Neural progenitor cell (in vitro differentiated cells): ENCODE results near the gene TTC19. TPM values are rescaled to one million over a fixed set of nuclear protein-coding genes. Genes with fewer than 3 reads are reported as not detected.

ENCODE experiments used
- DNase-seq: peaks from one replicate; pipeline ENCODE4 v3.0.0-alpha.2; 2016; ENCODE audit warnings: low spot score
- H2AFZ ChIP-seq: fragments of 200-600 bp; sonication (generic); replicated peaks from 2 replicates; pipeline ENCODE4 v1.6.1; 2016; ENCODE audit warnings: antibody characterized with exemption
- H3F3A ChIP-seq: fragments of 200-600 bp; sonication (generic); 2 replicates; pipeline ENCODE4 v1.6.1; 2016; ENCODE audit warnings: antibody characterized with exemption, low read depth
- H3K27ac ChIP-seq: fragments of 200-600 bp; sonication (generic); 2 replicates; pipeline ENCODE4 v1.5.1; 2016; ENCODE audit warnings: mild to moderate bottlenecking
- H3K27me3 ChIP-seq: fragments of 200-600 bp; sonication (generic); 2 replicates; pipeline ENCODE4 v1.6.1; 2016; ENCODE audit warnings: mild to moderate bottlenecking, moderate library complexity
- H3K36me3 ChIP-seq: fragments of 200-600 bp; sonication (generic); 2 replicates; pipeline ENCODE4 v1.5.1; 2016
- H3K4me1 ChIP-seq: fragments of 200-600 bp; sonication (generic); 2 replicates; pipeline ENCODE4 v1.6.1; 2016; ENCODE audit warnings: mixed run types
- H3K4me2 ChIP-seq: fragments of 200-600 bp; sonication (generic); 2 replicates; pipeline ENCODE4 v1.6.1; 2016
- H3K4me3 ChIP-seq: fragments of 200-600 bp; sonication (generic); 2 replicates; pipeline ENCODE4 v1.5.1; 2016
- H3K79me2 ChIP-seq: fragments of 200-600 bp; sonication (generic); 2 replicates; pipeline ENCODE4 v1.6.1; 2016; ENCODE audit warnings: low read depth
- H3K9ac ChIP-seq: fragments of 200-600 bp; sonication (generic); 2 replicates; pipeline ENCODE4 v1.6.1; 2016
- H3K9me3 ChIP-seq: fragments of 200-600 bp; sonication (generic); 2 replicates; pipeline ENCODE4 v1.5.1; 2016; ENCODE audit warnings: low read depth
- H4K20me1 ChIP-seq: fragments of 200-600 bp; sonication (generic); 2 replicates; pipeline ENCODE4 v1.6.1; 2016; ENCODE audit warnings: low read depth
- H3K27ac Mint-ChIP-seq: 3 replicates; pipeline ENCODE4 v1.8.0; 2021; ENCODE audit warnings: mixed read lengths
- H3K27me3 Mint-ChIP-seq: 2 replicates; pipeline ENCODE4 v1.8.0; 2022; ENCODE audit warnings: low read depth, mild to moderate bottlenecking, inconsistent platforms, moderate library complexity, mixed read lengths; ENCODE audit not compliant: insufficient read depth
- H3K36me3 Mint-ChIP-seq: 3 replicates; pipeline ENCODE4 v1.8.0; 2021; ENCODE audit warnings: mixed read lengths
- H3K4me1 Mint-ChIP-seq: 3 replicates; pipeline ENCODE4 v1.8.0; 2021; ENCODE audit warnings: mixed read lengths
- H3K4me3 Mint-ChIP-seq: 3 replicates; pipeline ENCODE4 v1.8.0; 2021; ENCODE audit warnings: mild to moderate bottlenecking, moderate library complexity, mixed read lengths
- H3K9me3 Mint-ChIP-seq: 3 replicates; pipeline ENCODE4 v1.8.0; 2020; ENCODE audit warnings: mixed read lengths
- CTCF ChIP-seq: fragments of 200-600 bp; sonication (generic); IDR thresholded peaks from 2 replicates; pipeline ENCODE4 v1.5.1; 2017; ENCODE audit warnings: antibody characterized with exemption, mild to moderate bottlenecking
- EZH2 ChIP-seq: fragments of 200-600 bp; sonication (generic); IDR thresholded peaks from 2 replicates; pipeline ENCODE4 v1.6.1; 2017; ENCODE audit warnings: antibody characterized with exemption, mild to moderate bottlenecking, moderate library complexity
- EZH2phosphoT487 ChIP-seq: fragments of 200-600 bp; sonication (generic); IDR thresholded peaks from 2 replicates; pipeline ENCODE4 v1.6.1; 2017; ENCODE audit warnings: antibody characterized with exemption
- total RNA-seq: library from RNA; depleted of rRNA; stranded (reverse); fragments of >200 nt; gene quantifications from 2 replicates; pipeline ENCODE4 v1.2.3, GENCODE V29; 2015; ENCODE audit warnings: low replicate concordance

The TTC19 gene
- total RNA-seq, 1 donor from 2014 or later, result 52.9 TPM

- Histone ChIP-seq H3K36me3 (no peaks in the 10 kb centered on the region), H3K4me2 (peak overlapping the region; percentile 75), H3K27me3 (peaks cover 14% of the 10 kb centered on the region), H3K27ac (no peak overlapping the region), H2AFZ (no peak overlapping the region), H3K4me3 (no peak overlapping the region), H3K79me2 (no peaks in the 10 kb centered on the region), H3K4me1 (peaks cover 33% of the 10 kb centered on the region), H3K9ac (no peak overlapping the region), H3F3A (peaks cover 29% of the 10 kb centered on the region), H3K9me3 (no peaks in the 10 kb centered on the region), H4K20me1 (peaks cover 23% of the 10 kb centered on the region)
- H3K27me3 Mint-ChIP-seq, result peaks cover 3% of the 10 kb centered on the region
- H3K4me3 Mint-ChIP-seq, result peak overlapping the region; percentile 68
- H3K4me1 Mint-ChIP-seq, result peaks cover 35% of the 10 kb centered on the region
- DNase-seq, result peak; percentile 40
- H3K36me3 Mint-ChIP-seq, result no peaks in the 10 kb centered on the region
- H3K27ac Mint-ChIP-seq, result peak overlapping the region; percentile 100
- no peaks in the 10 kb centered on the region for H3K9me3 Mint-ChIP-seq
- no peak for TF ChIP-seq CTCF
- TF ChIP-seq EZH2phosphoT487, result no peak
- TF ChIP-seq EZH2, result no peak
Measured at GRCh38 chr17:15965528-15965927, 34.1 kb upstream of the TTC19 start.

- H4K20me1 ChIP-seq, result peaks cover 23% of the 10 kb centered on the region
- peak overlapping the region; percentile 75 for H3K4me2 ChIP-seq
- peak overlapping the region; percentile 81 for H3K4me3 Mint-ChIP-seq
- no peaks in the 10 kb centered on the region for H3K9me3 ChIP-seq
- peak overlapping the region; percentile 38 for H3K4me3 ChIP-seq
- H3K36me3 ChIP-seq, result no peaks in the 10 kb centered on the region
- H3K9me3 Mint-ChIP-seq, result no peaks in the 10 kb centered on the region
- H3K27me3 Mint-ChIP-seq, result peaks cover 3% of the 10 kb centered on the region
- H3K79me2 ChIP-seq, result no peaks in the 10 kb centered on the region
- peaks cover 14% of the 10 kb centered on the region for H3K27me3 ChIP-seq
- H3F3A ChIP-seq, result peaks cover 33% of the 10 kb centered on the region
- H3K4me1 ChIP-seq, result peaks cover 40% of the 10 kb centered on the region
- no peak overlapping the region for H3K9ac ChIP-seq
- DNase-seq, result peak; percentile 89
- H3K36me3 Mint-ChIP-seq, result no peaks in the 10 kb centered on the region
- peak overlapping the region; percentile 68 for H3K27ac ChIP-seq
- peak overlapping the region; percentile 100 for H3K27ac Mint-ChIP-seq
- H3K4me1 Mint-ChIP-seq, result peaks cover 41% of the 10 kb centered on the region
- peak overlapping the region; percentile 17 for H2AFZ ChIP-seq
- TF ChIP-seq CTCF (no peak), EZH2phosphoT487 (no peak), EZH2 (no peak)
Measured at GRCh38 chr17:15966183-15966878, 33.3 kb upstream of the TTC19 start.

- H3K27me3 ChIP-seq, result peaks cover 14% of the 10 kb centered on the region
- DNase-seq, result peak; percentile 53
- H3K9me3 ChIP-seq, result no peaks in the 10 kb centered on the region
- H3K4me2 ChIP-seq, result peak overlapping the region; percentile 75
- no peaks in the 10 kb centered on the region for H3K36me3 ChIP-seq
- Mint-ChIP-seq H3K36me3 (no peaks in the 10 kb centered on the region), H3K9me3 (no peaks in the 10 kb centered on the region), H3K4me1 (peaks cover 42% of the 10 kb centered on the region), H3K27me3 (peaks cover 3% of the 10 kb centered on the region), H3K4me3 (peak overlapping the region; percentile 81), H3K27ac (peak overlapping the region; percentile 100)
- peaks cover 35% of the 10 kb centered on the region for H3F3A ChIP-seq
- peaks cover 23% of the 10 kb centered on the region for H4K20me1 ChIP-seq
- H3K9ac ChIP-seq, result no peak overlapping the region
- H2AFZ ChIP-seq, result peak overlapping the region; percentile 17
- peak overlapping the region; percentile 38 for H3K4me3 ChIP-seq
- no peaks in the 10 kb centered on the region for H3K79me2 ChIP-seq
- H3K27ac ChIP-seq, result peak overlapping the region; percentile 68
- TF ChIP-seq EZH2, result no peak
- TF ChIP-seq CTCF, result no peak
- TF ChIP-seq EZH2phosphoT487, result no peak
- H3K4me1 ChIP-seq, result peaks cover 42% of the 10 kb centered on the region
Measured at GRCh38 chr17:15966879-15967248, 32.8 kb upstream of the TTC19 start.
